H1 (cell line): Measurements from ENCODE around the gene ASCC3. TPM values are rescaled to one million over a fixed set of nuclear protein-coding genes. Genes with fewer than 3 reads are reported as not detected.

Experiments used
- CBX8 ChIP-seq: fragments of 300-800, 300-1000 bp; sonication (generic); IDR thresholded peaks from 2 replicates; pipeline ENCODE4 v1.7.1; 2016; ENCODE audit warnings: low read depth, low read length, borderline replicate concordance
- KDM5A ChIP-seq: fragments of 200-600 bp; IDR thresholded peaks from 2 replicates; pipeline ENCODE4 v1.7.1; 2012; ENCODE audit warnings: mild to moderate bottlenecking, low read length, inconsistent platforms, mixed read lengths
- polyA plus RNA-seq, 7 experiments: library from polyadenylated mRNA; depleted of rRNA in 3 of 7; stranded (reverse) in 5 of 7; unstranded in 2 of 7; fragments of >200 nt in 5 of 7; fragments of 200-250 nt in 2 of 7; gene quantifications; 1 replicate in 5 of 7; 2 replicates in 1 of 7; 4 replicates in 1 of 7; pipeline versions ENCODE4 v1.2.1 to v1.2.3, GENCODE V29; 2011 to 2013; ENCODE audit warnings: missing spikeins in 2 of 7, mixed read lengths in 2 of 7
- total RNA-seq: library from RNA; stranded (reverse); fragmentation: NEBNext Ultra II Directional; extraction: Animal tissue kit (Norgen Biotek cat#: 25700); gene quantifications from 2 replicates; pipeline ENCODE4 v1.2.1, GENCODE V29; 2021

The ASCC3 gene
- total and polyA plus RNA-seq, 2 of the 8 experiments (the other 6 are each of a cell fraction or from before 2014, with no cell fraction given): 37.5 to 77.8 TPM

GRCh38 chr6:100664274-100665040 is 216.7 kb downstream of the ASCC3 start (continued):
- TF ChIP-seq KDM5A (no peak), CBX8 (no peak)
